MM.1S (cell line): ENCODE results near the gene DDR1.

ENCODE experiments used
- DNase-seq: peaks from one replicate; pipeline ENCODE4 v3.0.0-alpha.2; 2015
- H2AFZ ChIP-seq: fragments of 300-600 bp; sonication (generic); 2 replicates; pipeline ENCODE4 v1.6.0; 2016; ENCODE audit warnings: antibody characterized with exemption, low read length
- H3F3A ChIP-seq: fragments of 300-600 bp; sonication (generic); 2 replicates; pipeline ENCODE4 v1.6.1; 2016; ENCODE audit warnings: mild to moderate bottlenecking, antibody characterized with exemption, low read length, moderate library complexity, mixed read lengths; ENCODE audit not compliant: insufficient read depth
- H3K27ac ChIP-seq: fragments of 300-600 bp; sonication (generic); 2 replicates; pipeline ENCODE4 v1.5.1; 2016; ENCODE audit warnings: mild to moderate bottlenecking, low read length
- H3K27me3 ChIP-seq: fragments of 300-600 bp; sonication (generic); replicated peaks from 2 replicates; pipeline ENCODE4 v1.6.0; 2016; ENCODE audit warnings: low read length; ENCODE audit not compliant: insufficient read depth
- H3K36me3 ChIP-seq: fragments of 300-600 bp; sonication (generic); replicated peaks from 2 replicates; pipeline ENCODE4 v1.6.1; 2016; ENCODE audit warnings: mild to moderate bottlenecking, low read length, mixed read lengths; ENCODE audit not compliant: insufficient read depth
- H3K4me1 ChIP-seq: fragments of 300-600 bp; sonication (generic); 2 replicates; pipeline ENCODE4 v1.6.1; 2016; ENCODE audit warnings: low read length, mixed read lengths
- H3K4me2 ChIP-seq: fragments of 300-600 bp; sonication (generic); 2 replicates; pipeline ENCODE4 v1.6.0; 2016; ENCODE audit warnings: low read depth, low read length
- H3K4me3 ChIP-seq: fragments of 300-600 bp; sonication (generic); 2 replicates; pipeline ENCODE4 v1.5.1; 2016; ENCODE audit warnings: low read length, mixed read lengths
- H3K79me2 ChIP-seq: fragments of 300-600 bp; sonication (generic); 2 replicates; pipeline ENCODE4 v1.6.1; 2016; ENCODE audit warnings: mixed run types, low read length, mixed read lengths
- H3K9ac ChIP-seq: fragments of 300-600 bp; sonication (generic); 2 replicates; pipeline ENCODE4 v1.6.1; 2016; ENCODE audit warnings: low read length, mixed read lengths
- H3K9me2 ChIP-seq: fragments of 300-600 bp; sonication (generic); replicated peaks from 2 replicates; pipeline ENCODE4 v1.6.1; 2016; ENCODE audit warnings: mild to moderate bottlenecking, low read length, mixed read lengths; ENCODE audit not compliant: insufficient read depth
- H3K9me3 ChIP-seq: fragments of 300-600 bp; sonication (generic); replicated peaks from 2 replicates; pipeline ENCODE4 v1.6.1; 2016; ENCODE audit warnings: mild to moderate bottlenecking, low read length, mixed read lengths; ENCODE audit not compliant: insufficient read depth
- H4K20me1 ChIP-seq: fragments of 300-600 bp; sonication (generic); 2 replicates; pipeline ENCODE4 v1.6.1; 2016; ENCODE audit warnings: mild to moderate bottlenecking, low read length, moderate library complexity, mixed read lengths; ENCODE audit not compliant: insufficient read depth
- CTCF ChIP-seq: fragments of 300-600 bp; sonication (generic); IDR thresholded peaks from 2 replicates; pipeline ENCODE4 v1.5.1; 2016; ENCODE audit warnings: antibody characterized with exemption, low read length, mixed read lengths
- EZH2 ChIP-seq: fragments of 300-600 bp; sonication (generic); optimal IDR thresholded peaks from 2 replicates; pipeline ENCODE3; 2017; ENCODE audit warnings: low read depth, mild to moderate bottlenecking, antibody characterized with exemption, low read length, mixed read lengths
- EZH2phosphoT487 ChIP-seq: fragments of 300-600 bp; sonication (generic); IDR thresholded peaks from 2 replicates; pipeline ENCODE4 v1.6.1; 2018; ENCODE audit warnings: antibody characterized with exemption, low read length

The DDR1 gene

GRCh38 chr6:30948811-30949210 lies 64.5 kb downstream of the DDR1 start:
- H3K27me3 ChIP-seq: peaks cover 41% of the 10 kb centered on the region
- H3K27ac ChIP-seq: no peak overlapping the region
- no peaks in the 10 kb centered on the region for H3K79me2 ChIP-seq
- TF ChIP-seq EZH2phosphoT487 (no peak), CTCF (no peak), EZH2 (no peak)
- no peaks in the 10 kb centered on the region for H3K9me3 ChIP-seq
- H3K9ac ChIP-seq: no peak overlapping the region
- H3K4me3 ChIP-seq: no peak overlapping the region
- no peak overlapping the region for H2AFZ ChIP-seq
- no peaks in the 10 kb centered on the region for H3K9me2 ChIP-seq
- H3K36me3 ChIP-seq: no peaks in the 10 kb centered on the region
- H3K4me2 ChIP-seq: no peak overlapping the region
- no peaks in the 10 kb centered on the region for H3K4me1 ChIP-seq
- H3F3A ChIP-seq: no peaks in the 10 kb centered on the region
- no peaks in the 10 kb centered on the region for H4K20me1 ChIP-seq
- DNase-seq: no peak
